ENCODE measurements around the gene JSRP1. TPM values are rescaled to one million over a fixed set of nuclear protein-coding genes. Genes with fewer than 3 reads are reported as not detected.

Gene JSRP1
- total RNA-seq, 1 experiment from 2014 or later, result not detected

DNA sequence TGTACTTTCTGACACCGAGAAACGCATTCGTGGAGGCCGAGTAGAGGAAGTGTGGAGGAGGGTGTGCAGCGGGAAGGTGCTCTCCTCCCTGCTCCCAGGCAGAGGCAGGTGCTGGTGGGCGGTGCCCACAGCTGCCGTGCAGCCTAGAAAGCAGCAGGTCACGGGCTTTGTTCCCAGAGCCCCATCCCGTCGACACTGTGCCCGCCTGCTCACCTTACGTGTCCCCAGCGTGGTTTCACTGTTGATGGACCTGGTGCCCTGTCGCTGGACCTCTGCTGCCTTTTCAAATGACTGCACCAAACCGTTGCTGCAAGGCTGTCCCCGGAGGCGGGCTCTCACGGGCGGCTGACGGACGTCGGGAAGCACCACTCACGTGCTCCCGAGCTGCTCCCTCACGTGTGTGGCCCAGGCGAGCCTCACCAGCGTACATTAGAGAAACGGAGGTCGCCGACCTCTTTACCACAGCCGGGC, 40.9 kb downstream of the JSRP1 start:
- Histone ChIP-seq H3K4me2 (ENCODE audit: low read depth, low read length, poor library complexity, severe bottlenecking) (no peak overlapping the region), H3K4me1 (ENCODE audit: low read length) (no peaks in the 10 kb centered on the region), H3K79me2 (ENCODE audit: low read length) (no peaks in the 10 kb centered on the region), H3K4me3 (ENCODE audit: low read length) (no peak overlapping the region), H4K20me1 (ENCODE audit: insufficient read depth, low read depth, low read length) (no peaks in the 10 kb centered on the region), H3K9me3 (ENCODE audit: low read length) (no peaks in the 10 kb centered on the region), H2AFZ (ENCODE audit: low read length) (no peak overlapping the region), H3K36me3 (ENCODE audit: insufficient read depth, low read length) (peaks cover 7% of the 10 kb centered on the region), H3K9me2 (replicated peaks; ENCODE audit: insufficient read depth, low read length) (no peaks in the 10 kb centered on the region), H3K27me3 (ENCODE audit: low read length) (no peaks in the 10 kb centered on the region), H3K9ac (ENCODE audit: low read length) (no peak overlapping the region), H3K27ac (ENCODE audit: low read length) (no peak overlapping the region)
- DNase-seq, result no peak

DNA sequence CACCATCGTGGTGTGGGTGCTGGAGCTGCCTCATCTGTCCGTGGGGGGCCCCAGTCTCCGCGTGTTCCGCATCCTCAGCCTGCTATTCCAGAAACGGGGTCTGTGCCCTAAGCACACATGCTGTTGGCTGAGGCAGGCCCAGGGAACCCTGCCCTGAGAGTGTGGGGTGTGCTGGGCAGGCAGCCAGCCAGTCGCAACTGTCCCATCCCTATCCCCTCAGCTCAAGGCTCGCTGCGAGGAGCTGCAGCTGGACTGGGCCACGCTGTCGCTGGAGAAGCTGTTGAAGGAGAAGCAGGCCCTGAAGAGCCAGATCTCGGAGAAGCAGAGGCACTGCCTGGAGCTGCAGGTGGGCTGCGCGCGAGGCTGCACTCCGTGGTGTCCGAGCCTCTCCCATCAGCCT, 42.0 kb downstream of the JSRP1 start:
- Histone ChIP-seq H2AFZ (ENCODE audit: low read length) (no peak overlapping the region), H3K4me2 (ENCODE audit: low read depth, low read length, poor library complexity, severe bottlenecking) (no peak overlapping the region), H3K9me3 (ENCODE audit: low read length) (no peaks in the 10 kb centered on the region), H3K9me2 (replicated peaks; ENCODE audit: insufficient read depth, low read length) (no peaks in the 10 kb centered on the region), H3K9ac (ENCODE audit: low read length) (no peak overlapping the region), H4K20me1 (ENCODE audit: insufficient read depth, low read depth, low read length) (no peaks in the 10 kb centered on the region), H3K27ac (ENCODE audit: low read length) (no peak overlapping the region), H3K4me1 (ENCODE audit: low read length) (no peaks in the 10 kb centered on the region), H3K36me3 (ENCODE audit: insufficient read depth, low read length) (peaks cover 7% of the 10 kb centered on the region), H3K79me2 (ENCODE audit: low read length) (no peaks in the 10 kb centered on the region), H3K27me3 (ENCODE audit: low read length) (no peaks in the 10 kb centered on the region), H3K4me3 (ENCODE audit: low read length) (no peak overlapping the region)
- no peak for DNase-seq

DNA sequence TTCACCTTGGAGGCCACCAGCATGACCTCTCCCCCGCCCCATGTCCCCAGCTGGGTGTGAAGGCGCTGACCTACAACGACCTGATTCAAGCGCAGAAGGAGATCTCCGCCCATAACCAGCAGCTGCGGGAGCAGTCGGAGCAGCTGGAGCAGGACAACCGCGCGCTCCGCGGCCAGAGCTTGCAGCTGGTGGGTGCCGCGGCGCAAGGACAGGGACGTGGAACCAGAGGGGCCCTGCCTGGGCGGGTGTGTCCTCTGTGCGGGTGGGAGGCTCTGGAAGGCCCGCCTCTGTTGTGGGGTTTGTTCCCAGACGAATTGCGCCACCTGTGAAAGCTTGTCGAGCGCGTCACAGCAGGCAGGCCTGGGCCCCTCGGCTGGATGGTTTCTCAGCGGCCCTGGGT, 42.4 kb downstream of the JSRP1 start:
- Histone ChIP-seq H3K36me3 (ENCODE audit: insufficient read depth, low read length) (peaks cover 7% of the 10 kb centered on the region), H3K79me2 (ENCODE audit: low read length) (no peaks in the 10 kb centered on the region), H3K4me2 (ENCODE audit: low read depth, low read length, poor library complexity, severe bottlenecking) (no peak overlapping the region), H3K27me3 (ENCODE audit: low read length) (no peaks in the 10 kb centered on the region), H3K4me3 (ENCODE audit: low read length) (no peak overlapping the region), H3K9ac (ENCODE audit: low read length) (no peak overlapping the region), H3K9me3 (ENCODE audit: low read length) (no peaks in the 10 kb centered on the region), H2AFZ (ENCODE audit: low read length) (no peak overlapping the region), H4K20me1 (ENCODE audit: insufficient read depth, low read depth, low read length) (no peaks in the 10 kb centered on the region), H3K9me2 (replicated peaks; ENCODE audit: insufficient read depth, low read length) (no peaks in the 10 kb centered on the region), H3K4me1 (ENCODE audit: low read length) (no peaks in the 10 kb centered on the region), H3K27ac (ENCODE audit: low read length) (no peak overlapping the region)
- DNase-seq, result no peak

DNA sequence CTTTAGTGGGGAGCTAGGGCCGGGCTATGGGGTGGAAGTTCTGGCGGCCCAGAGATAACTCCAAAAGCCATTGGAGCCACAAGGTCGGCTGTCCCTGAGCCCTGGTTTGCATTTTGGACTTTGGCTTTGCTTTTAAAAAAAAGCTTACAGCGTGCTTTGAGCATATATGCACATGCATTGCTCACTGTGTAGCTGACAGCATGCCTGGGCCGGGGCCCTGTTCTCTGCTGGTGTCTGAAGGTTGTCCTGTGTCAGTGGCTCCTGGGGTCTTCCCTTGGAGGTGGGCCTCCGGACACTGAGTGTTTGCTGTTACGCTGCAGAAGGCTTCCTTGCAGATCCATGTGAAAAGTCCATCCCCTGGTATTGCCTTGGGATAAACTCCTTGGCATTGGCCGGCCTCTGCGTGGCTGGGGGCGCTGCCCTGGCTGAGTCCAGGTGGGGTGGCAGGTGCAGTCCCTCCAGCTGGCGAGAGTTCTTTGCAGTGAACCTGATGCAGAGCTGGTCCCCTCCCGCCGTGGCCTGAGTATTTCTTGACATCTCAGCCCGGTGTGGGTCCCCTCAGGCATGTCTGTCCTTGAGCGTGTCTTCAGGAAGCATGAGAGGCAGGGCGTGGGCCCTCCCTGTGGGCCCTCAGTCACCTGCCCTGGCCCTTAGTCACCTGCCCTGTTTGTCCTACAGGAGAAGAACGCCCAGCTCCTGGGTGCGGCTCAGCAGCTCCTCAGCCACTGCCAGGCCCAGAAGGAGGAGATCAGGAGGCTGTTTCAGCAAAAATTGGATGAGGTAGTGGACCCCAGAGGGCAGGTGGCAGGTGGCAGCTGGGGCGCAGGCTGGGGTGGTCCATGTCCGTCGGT, 43.1 kb downstream of the JSRP1 start:
- no peak overlapping the region for H3K4me2 ChIP-seq (ENCODE audit: low read depth, low read length, poor library complexity, severe bottlenecking)
- no peaks in the 10 kb centered on the region for H3K9me2 ChIP-seq (replicated peaks; ENCODE audit: insufficient read depth, low read length)
- H3K79me2 ChIP-seq (ENCODE audit: low read length), result no peaks in the 10 kb centered on the region
- H3K4me1 ChIP-seq (ENCODE audit: low read length), result peaks cover 3% of the 10 kb centered on the region; the same call in 1 of the 2 replicates
- no peaks in the 10 kb centered on the region for H3K27me3 ChIP-seq (ENCODE audit: low read length)
- H3K27ac ChIP-seq (ENCODE audit: low read length), result no peak overlapping the region
- no peaks in the 10 kb centered on the region for H4K20me1 ChIP-seq (ENCODE audit: insufficient read depth, low read depth, low read length)
- peaks cover 7% of the 10 kb centered on the region for H3K36me3 ChIP-seq (ENCODE audit: insufficient read depth, low read length)
- no peak overlapping the region for H3K9ac ChIP-seq (ENCODE audit: low read length)
- H3K9me3 ChIP-seq (ENCODE audit: low read length), result no peaks in the 10 kb centered on the region
- H2AFZ ChIP-seq (ENCODE audit: low read length), result no peak overlapping the region
- H3K4me3 ChIP-seq (ENCODE audit: low read length), result no peak overlapping the region
- DNase-seq, result no peak

DNA sequence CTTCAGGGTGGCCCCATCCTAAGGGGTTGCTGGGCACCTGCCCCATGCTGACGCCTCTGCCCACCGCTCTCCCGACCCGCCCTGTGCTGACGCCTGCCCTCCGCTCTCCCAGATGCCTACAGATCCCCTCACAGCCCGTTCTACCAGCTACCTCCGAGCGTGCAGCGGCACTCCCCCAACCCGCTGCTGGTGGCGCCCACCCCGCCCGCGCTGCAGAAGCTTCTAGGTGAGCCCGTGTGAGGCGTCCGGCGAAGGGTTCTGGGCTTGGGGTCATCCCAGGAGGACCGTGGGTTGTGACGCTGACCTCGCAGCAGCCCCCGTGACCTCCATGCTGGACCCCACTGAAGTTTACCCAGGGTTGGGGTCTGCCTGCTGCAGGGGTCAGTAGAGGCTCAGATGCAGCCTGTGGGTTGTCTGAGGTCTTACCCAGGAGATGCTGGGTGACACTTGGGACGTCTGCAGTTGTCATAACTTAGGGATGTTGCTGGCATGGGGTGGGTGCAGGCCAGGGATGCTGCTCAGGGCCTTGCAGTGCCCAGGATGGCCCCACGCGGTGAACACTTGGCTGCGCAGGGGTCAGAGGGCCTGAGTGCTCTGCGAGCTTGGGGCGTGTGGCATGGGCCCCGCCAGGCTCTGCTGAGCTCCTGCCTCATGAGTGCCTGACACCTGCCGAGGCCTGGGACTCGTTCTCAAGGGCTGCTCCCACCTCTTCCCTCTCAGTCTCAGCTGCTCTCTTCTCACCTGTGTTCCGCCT, 45.1 kb downstream of the JSRP1 start:
- H3K27ac ChIP-seq (ENCODE audit: low read length), result no peak overlapping the region
- no peaks in the 10 kb centered on the region for H3K9me3 ChIP-seq (ENCODE audit: low read length)
- no peak overlapping the region for H2AFZ ChIP-seq (ENCODE audit: low read length)
- H3K4me3 ChIP-seq (ENCODE audit: low read length), result no peak overlapping the region
- no peak for DNase-seq
- H3K4me2 ChIP-seq (ENCODE audit: low read depth, low read length, poor library complexity, severe bottlenecking), result no peak overlapping the region
- H3K36me3 ChIP-seq (ENCODE audit: insufficient read depth, low read length), result peaks cover 7% of the 10 kb centered on the region
- H3K79me2 ChIP-seq (ENCODE audit: low read length), result no peaks in the 10 kb centered on the region
- no peaks in the 10 kb centered on the region for H3K27me3 ChIP-seq (ENCODE audit: low read length)
- H3K9ac ChIP-seq (ENCODE audit: low read length), result no peak overlapping the region
- peaks cover 6% of the 10 kb centered on the region; the same call in 1 of the 2 replicates for H3K4me1 ChIP-seq (ENCODE audit: low read length)
- H4K20me1 ChIP-seq (ENCODE audit: insufficient read depth, low read depth, low read length), result no peaks in the 10 kb centered on the region
- no peaks in the 10 kb centered on the region for H3K9me2 ChIP-seq (replicated peaks; ENCODE audit: insufficient read depth, low read length)

DNA sequence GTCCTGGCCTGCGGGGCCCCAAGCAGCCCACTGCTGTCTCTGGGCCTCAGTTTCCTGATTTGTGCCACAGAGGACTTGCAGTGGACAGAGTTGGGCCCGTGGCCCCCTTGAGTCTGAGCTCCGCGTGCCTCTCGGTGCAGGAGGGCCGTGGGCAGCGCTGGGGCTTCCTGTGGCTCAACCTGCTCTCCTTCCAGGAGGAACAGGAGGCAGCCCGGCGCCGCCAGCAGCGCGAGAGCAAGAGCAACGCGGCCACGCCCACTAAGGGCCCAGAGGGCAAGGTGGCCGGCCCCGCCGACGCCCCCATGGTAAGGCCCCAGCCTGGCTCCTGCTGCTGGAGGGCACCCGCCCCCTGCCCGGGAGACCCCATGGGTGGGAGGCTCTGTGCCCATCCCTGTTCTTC, 46.0 kb downstream of the JSRP1 start:
- Histone ChIP-seq H3K9me3 (ENCODE audit: low read length) (no peaks in the 10 kb centered on the region), H2AFZ (ENCODE audit: low read length) (no peak overlapping the region), H3K79me2 (ENCODE audit: low read length) (no peaks in the 10 kb centered on the region), H3K27me3 (ENCODE audit: low read length) (no peaks in the 10 kb centered on the region), H3K4me2 (ENCODE audit: low read depth, low read length, poor library complexity, severe bottlenecking) (no peak overlapping the region), H3K9ac (ENCODE audit: low read length) (no peak overlapping the region), H3K27ac (ENCODE audit: low read length) (no peak overlapping the region), H3K4me1 (ENCODE audit: low read length) (peaks cover 6% of the 10 kb centered on the region; the same call in 1 of the 2 replicates), H3K9me2 (replicated peaks; ENCODE audit: insufficient read depth, low read length) (no peaks in the 10 kb centered on the region), H4K20me1 (ENCODE audit: insufficient read depth, low read depth, low read length) (no peaks in the 10 kb centered on the region), H3K4me3 (ENCODE audit: low read length) (no peak overlapping the region), H3K36me3 (ENCODE audit: insufficient read depth, low read length) (peaks cover 7% of the 10 kb centered on the region)
- no peak for DNase-seq

DNA sequence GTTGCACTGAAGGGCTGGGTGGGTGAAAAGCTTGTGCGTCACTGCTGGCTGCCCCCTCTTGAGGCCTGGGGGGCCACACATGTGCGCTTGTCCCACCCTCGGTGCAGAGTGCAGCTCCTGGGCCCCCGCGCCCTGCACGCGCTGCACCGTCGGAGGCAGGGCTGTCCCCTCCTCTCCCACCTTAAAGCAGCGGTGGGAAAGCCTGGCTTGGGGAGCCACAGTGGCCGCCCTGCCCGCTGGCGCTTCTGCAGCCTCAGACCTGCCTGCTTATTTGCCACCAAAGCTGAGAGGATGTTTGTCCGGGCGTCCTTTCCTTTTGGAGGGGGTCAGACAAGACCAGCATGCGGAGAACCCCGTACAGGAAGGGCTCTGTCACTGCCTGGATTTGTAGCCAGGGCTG, 46.8 kb downstream of the JSRP1 start:
- H3K27me3 ChIP-seq (ENCODE audit: low read length), result no peaks in the 10 kb centered on the region
- H3K4me2 ChIP-seq (ENCODE audit: low read depth, low read length, poor library complexity, severe bottlenecking), result no peak overlapping the region
- no peak overlapping the region for H3K27ac ChIP-seq (ENCODE audit: low read length)
- H3K4me3 ChIP-seq (ENCODE audit: low read length), result no peak overlapping the region
- no peaks in the 10 kb centered on the region for H4K20me1 ChIP-seq (ENCODE audit: insufficient read depth, low read depth, low read length)
- H3K79me2 ChIP-seq (ENCODE audit: low read length), result no peaks in the 10 kb centered on the region
- H2AFZ ChIP-seq (ENCODE audit: low read length), result no peak overlapping the region
- DNase-seq, result no peak
- no peaks in the 10 kb centered on the region for H3K9me3 ChIP-seq (ENCODE audit: low read length)
- H3K9ac ChIP-seq (ENCODE audit: low read length), result no peak overlapping the region
- H3K9me2 ChIP-seq (replicated peaks; ENCODE audit: insufficient read depth, low read length), result no peaks in the 10 kb centered on the region
- H3K4me1 ChIP-seq (ENCODE audit: low read length), result peaks cover 8% of the 10 kb centered on the region
- H3K36me3 ChIP-seq (ENCODE audit: insufficient read depth, low read length), result peaks cover 7% of the 10 kb centered on the region

DNA sequence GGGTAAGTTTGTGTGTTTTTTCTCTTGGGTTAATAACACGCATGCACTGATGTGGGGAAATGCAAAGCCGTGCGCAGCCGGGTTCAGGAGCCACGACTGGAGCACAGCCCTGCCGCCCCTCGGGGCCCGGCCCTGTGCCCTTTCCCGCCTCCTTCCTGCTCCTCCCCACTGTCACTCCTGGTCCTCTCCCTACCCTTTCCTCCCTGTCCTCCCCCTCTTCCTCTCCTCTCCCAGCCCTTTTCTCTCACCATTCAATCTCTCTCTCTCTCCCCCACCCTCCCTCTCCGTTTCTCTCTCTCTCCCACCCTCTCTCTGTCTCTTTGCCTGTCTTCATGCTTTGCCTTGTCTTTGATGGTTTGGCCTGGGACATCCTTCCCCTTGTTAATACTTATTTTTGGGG, 47.2 kb downstream of the JSRP1 start:
- Histone ChIP-seq H3K27ac (ENCODE audit: low read length) (no peak overlapping the region), H4K20me1 (ENCODE audit: insufficient read depth, low read depth, low read length) (no peaks in the 10 kb centered on the region), H3K4me1 (ENCODE audit: low read length) (peaks cover 13% of the 10 kb centered on the region), H3K9me2 (replicated peaks; ENCODE audit: insufficient read depth, low read length) (no peaks in the 10 kb centered on the region), H3K4me3 (ENCODE audit: low read length) (no peak overlapping the region), H3K9me3 (ENCODE audit: low read length) (no peaks in the 10 kb centered on the region), H3K4me2 (ENCODE audit: low read depth, low read length, poor library complexity, severe bottlenecking) (no peak overlapping the region), H2AFZ (ENCODE audit: low read length) (no peak overlapping the region), H3K79me2 (ENCODE audit: low read length) (no peaks in the 10 kb centered on the region), H3K27me3 (ENCODE audit: low read length) (no peaks in the 10 kb centered on the region), H3K9ac (ENCODE audit: low read length) (no peak overlapping the region), H3K36me3 (ENCODE audit: insufficient read depth, low read length) (peaks cover 7% of the 10 kb centered on the region)
- DNase-seq, result no peak

Data from Karpas-422 (cell line).